HEK293 (cell line): ENCODE measurements around the gene CKB.
A peak's percentile ranks its signal among the peaks of the same experiment; 100 is the strongest.

Source experiments
- AEBP2 ChIP-seq: fragments of 450-650 bp; formaldehyde crosslinking; IDR thresholded peaks from 2 replicates; pipeline ENCODE4 v1.5.1; 2016; ENCODE audit warnings: missing biosample characterization, missing genetic modification characterization, borderline replicate concordance
- GLIS1 ChIP-seq: fragments of 450-650 bp; formaldehyde crosslinking; IDR thresholded peaks from 2 replicates; pipeline ENCODE4 v1.5.1; 2016; ENCODE audit warnings: missing biosample characterization, missing genetic modification characterization
- KLF1 ChIP-seq: fragments of 450-650 bp; formaldehyde crosslinking; IDR thresholded peaks from 2 replicates; pipeline ENCODE4 v1.5.1; 2016; ENCODE audit warnings: missing biosample characterization, missing genetic modification characterization
- REST ChIP-seq: fragments of 450-650 bp; formaldehyde crosslinking; IDR thresholded peaks from 2 replicates; pipeline ENCODE4 v1.5.1; 2016; ENCODE audit warnings: missing biosample characterization, missing genetic modification characterization
- SP7 ChIP-seq: fragments of 450-650 bp; formaldehyde crosslinking; IDR thresholded peaks from 2 replicates; pipeline ENCODE4 v1.5.1; 2016; ENCODE audit warnings: missing biosample characterization, missing genetic modification characterization
- ZBTB10 ChIP-seq: fragments of 450-650 bp; formaldehyde crosslinking; IDR thresholded peaks from 2 replicates; pipeline ENCODE4 v1.5.1; 2016; ENCODE audit warnings: missing biosample characterization, missing genetic modification characterization
- ZBTB48 ChIP-seq: fragments of 450-650 bp; formaldehyde crosslinking; IDR thresholded peaks from 2 replicates; pipeline ENCODE4 v1.5.1; 2016; ENCODE audit warnings: missing biosample characterization, missing genetic modification characterization
- ZFP37 ChIP-seq: fragments of 450-650 bp; formaldehyde crosslinking; IDR thresholded peaks from 2 replicates; pipeline ENCODE4 v1.5.1; 2016; ENCODE audit warnings: missing biosample characterization, missing genetic modification characterization
- ZNF10 ChIP-seq: fragments of 450-650 bp; formaldehyde crosslinking; IDR thresholded peaks from 2 replicates; pipeline ENCODE4 v1.5.1; 2017; ENCODE audit warnings: missing biosample characterization, missing genetic modification characterization
- ZNF140 ChIP-seq: fragments of 450-650 bp; formaldehyde crosslinking; IDR thresholded peaks from 2 replicates; pipeline ENCODE4 v1.5.1; 2016; ENCODE audit warnings: missing biosample characterization, missing genetic modification characterization
- ZNF174 ChIP-seq: fragments of 450-650 bp; formaldehyde crosslinking; IDR thresholded peaks from 2 replicates; pipeline ENCODE4 v1.5.0; 2017; ENCODE audit warnings: missing biosample characterization, mild to moderate bottlenecking, missing genetic modification characterization
- ZNF280D ChIP-seq: fragments of 450-650 bp; formaldehyde crosslinking; IDR thresholded peaks from 2 replicates; pipeline ENCODE4 v1.5.1; 2016; ENCODE audit warnings: missing biosample characterization, missing genetic modification characterization
- ZNF292 ChIP-seq: fragments of 450-650 bp; formaldehyde crosslinking; IDR thresholded peaks from 2 replicates; pipeline ENCODE4 v1.5.1; 2016; ENCODE audit warnings: low read depth, missing biosample characterization, missing genetic modification characterization, borderline replicate concordance
- ZNF514 ChIP-seq: fragments of 450-650 bp; formaldehyde crosslinking; IDR thresholded peaks from 2 replicates; pipeline ENCODE4 v1.5.1; 2016; ENCODE audit warnings: missing biosample characterization, missing genetic modification characterization
- ZNF560 ChIP-seq: fragments of 450-650 bp; formaldehyde crosslinking; IDR thresholded peaks from 2 replicates; pipeline ENCODE4 v1.5.1; 2017; ENCODE audit warnings: missing biosample characterization, missing genetic modification characterization, borderline replicate concordance
- ZNF580 ChIP-seq: fragments of 450-650 bp; formaldehyde crosslinking; IDR thresholded peaks from 2 replicates; pipeline ENCODE4 v1.5.1; 2016; ENCODE audit warnings: missing biosample characterization, missing genetic modification characterization
- ZNF623 ChIP-seq: fragments of 450-650 bp; formaldehyde crosslinking; IDR thresholded peaks from 2 replicates; pipeline ENCODE4 v1.5.1; 2016; ENCODE audit warnings: missing biosample characterization, missing genetic modification characterization
- ZNF626 ChIP-seq: fragments of 450-650 bp; sonication (Bioruptor Pico); formaldehyde crosslinking; IDR thresholded peaks from 2 replicates; pipeline ENCODE4 v1.5.1; 2018; ENCODE audit warnings: missing biosample characterization, missing genetic modification characterization, inconsistent platforms
- ZNF677 ChIP-seq: fragments of 450-650 bp; IDR thresholded peaks from 2 replicates; pipeline ENCODE4 v1.5.0; 2018; ENCODE audit warnings: missing biosample characterization, mild to moderate bottlenecking, missing genetic modification characterization, moderate library complexity
- ZNF747 ChIP-seq: fragments of 450-650 bp; formaldehyde crosslinking; IDR thresholded peaks from 2 replicates; pipeline ENCODE4 v1.5.1; 2016; ENCODE audit warnings: missing biosample characterization, missing genetic modification characterization
- ZNF776 ChIP-seq: fragments of 450-650 bp; formaldehyde crosslinking; IDR thresholded peaks from 2 replicates; pipeline ENCODE4 v1.5.0; 2017; ENCODE audit warnings: missing biosample characterization, missing genetic modification characterization, borderline replicate concordance
- ZNF830 ChIP-seq: fragments of 450-650 bp; IDR thresholded peaks from 2 replicates; pipeline ENCODE4 v1.5.0; 2018; ENCODE audit warnings: missing biosample characterization, missing genetic modification characterization, low read depth, mild to moderate bottlenecking, moderate library complexity
- TF ChIP-seq, protein P1 (sequence below): fragments of 450-650 bp; formaldehyde crosslinking; conservative IDR thresholded peaks from 2 replicates; pipeline ENCODE4 v1.5.1; 2016; ENCODE audit warnings: low read depth, missing biosample characterization, missing genetic modification characterization

The CKB gene

DNA sequence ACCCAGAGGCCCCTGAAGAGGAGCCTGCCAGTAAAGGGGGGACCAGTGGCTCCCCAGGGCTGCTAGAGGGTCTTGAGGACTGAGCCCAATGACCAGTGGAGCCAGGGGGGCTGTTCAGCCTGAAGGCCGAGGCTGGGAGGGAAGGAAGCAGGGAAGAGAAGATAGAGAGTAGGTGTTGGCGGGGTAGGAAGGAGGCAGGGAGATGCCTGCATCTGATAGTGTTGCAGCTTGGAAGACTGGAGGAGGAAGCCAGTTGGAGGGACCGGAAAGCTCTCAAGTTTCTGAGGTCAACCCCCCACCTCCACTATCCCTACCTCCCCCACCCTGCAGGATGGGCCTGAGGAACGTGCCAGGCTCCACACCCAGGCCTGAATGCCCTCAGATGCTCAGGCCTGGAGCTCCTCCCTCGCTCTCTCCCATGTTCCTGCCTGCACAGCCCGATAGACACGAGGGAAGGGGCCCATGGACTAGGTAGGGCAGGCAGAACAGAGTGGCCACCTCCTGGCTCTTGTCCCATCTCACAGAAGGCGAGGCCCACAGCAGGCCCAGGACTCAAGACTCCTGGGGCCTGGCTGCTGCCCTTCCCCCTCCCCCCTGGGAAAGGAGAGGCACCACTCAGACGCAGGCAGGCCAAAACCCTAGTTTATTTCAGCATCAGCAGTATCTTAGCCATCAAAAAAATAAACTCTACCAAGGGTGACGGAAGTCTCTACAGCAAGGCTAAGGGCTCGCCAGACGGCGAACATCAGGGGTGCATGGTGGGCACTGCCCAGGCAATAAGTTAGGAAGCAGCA is 3.4 kb downstream of the CKB start (continued):
- TF ChIP-seq, protein P1, sequence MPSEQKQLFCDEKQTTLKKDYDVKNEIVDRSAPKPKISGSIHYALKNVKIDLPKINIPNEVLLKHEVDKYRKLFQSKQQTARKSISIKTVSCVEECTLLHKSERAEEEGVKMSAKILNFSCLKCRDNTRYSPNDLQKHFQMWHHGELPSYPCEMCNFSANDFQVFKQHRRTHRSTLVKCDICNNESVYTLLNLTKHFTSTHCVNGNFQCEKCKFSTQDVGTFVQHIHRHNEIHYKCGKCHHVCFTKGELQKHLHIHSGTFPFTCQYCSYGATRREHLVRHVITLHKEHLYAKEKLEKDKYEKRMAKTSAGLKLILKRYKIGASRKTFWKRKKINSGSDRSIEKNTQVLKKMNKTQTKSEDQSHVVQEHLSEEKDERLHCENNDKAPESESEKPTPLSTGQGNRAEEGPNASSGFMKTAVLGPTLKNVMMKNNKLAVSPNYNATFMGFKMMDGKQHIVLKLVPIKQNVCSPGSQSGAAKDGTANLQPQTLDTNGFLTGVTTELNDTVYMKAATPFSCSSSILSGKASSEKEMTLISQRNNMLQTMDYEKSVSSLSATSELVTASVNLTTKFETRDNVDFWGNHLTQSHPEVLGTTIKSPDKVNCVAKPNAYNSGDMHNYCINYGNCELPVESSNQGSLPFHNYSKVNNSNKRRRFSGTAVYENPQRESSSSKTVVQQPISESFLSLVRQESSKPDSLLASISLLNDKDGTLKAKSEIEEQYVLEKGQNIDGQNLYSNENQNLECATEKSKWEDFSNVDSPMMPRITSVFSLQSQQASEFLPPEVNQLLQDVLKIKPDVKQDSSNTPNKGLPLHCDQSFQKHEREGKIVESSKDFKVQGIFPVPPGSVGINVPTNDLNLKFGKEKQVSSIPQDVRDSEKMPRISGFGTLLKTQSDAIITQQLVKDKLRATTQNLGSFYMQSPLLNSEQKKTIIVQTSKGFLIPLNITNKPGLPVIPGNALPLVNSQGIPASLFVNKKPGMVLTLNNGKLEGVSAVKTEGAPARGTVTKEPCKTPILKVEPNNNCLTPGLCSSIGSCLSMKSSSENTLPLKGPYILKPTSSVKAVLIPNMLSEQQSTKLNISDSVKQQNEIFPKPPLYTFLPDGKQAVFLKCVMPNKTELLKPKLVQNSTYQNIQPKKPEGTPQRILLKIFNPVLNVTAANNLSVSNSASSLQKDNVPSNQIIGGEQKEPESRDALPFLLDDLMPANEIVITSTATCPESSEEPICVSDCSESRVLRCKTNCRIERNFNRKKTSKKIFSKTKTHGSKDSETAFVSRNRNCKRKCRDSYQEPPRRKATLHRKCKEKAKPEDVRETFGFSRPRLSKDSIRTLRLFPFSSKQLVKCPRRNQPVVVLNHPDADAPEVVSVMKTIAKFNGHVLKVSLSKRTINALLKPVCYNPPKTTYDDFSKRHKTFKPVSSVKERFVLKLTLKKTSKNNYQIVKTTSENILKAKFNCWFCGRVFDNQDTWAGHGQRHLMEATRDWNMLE: no peak
- TF ChIP-seq ZNF830 (tag by site-specific recombination) (no peak), ZNF280D (tag by site-specific recombination) (no peak), ZNF747 (tag by site-specific recombination) (no peak), ZNF580 (peak; percentile 28; the same call in 1 of the 2 replicates), ZBTB48 (0 out of 2 replicates have a peak, but pooled peaks have one; percentile 63), ZNF626 (tag by site-specific recombination) (no peak), ZNF514 (tag by site-specific recombination) (no peak), KLF1 (tag by site-specific recombination) (peak; percentile 84), ZNF623 (no peak), ZNF10 (tag by site-specific recombination) (peak; percentile 72), ZNF776 (tag by site-specific recombination) (no peak), ZNF292 (no peak), ZNF140 (no peak), ZBTB10 (tag by site-specific recombination) (no peak; the same call in 1 of the 2 replicates), ZFP37 (no peak), ZNF677 (no peak), SP7 (tag by site-specific recombination) (peak; percentile 84), REST (tag by site-specific recombination) (no peak), ZNF174 (no peak), GLIS1 (tag by site-specific recombination) (peak; percentile 91), AEBP2 (tag by site-specific recombination) (no peak), ZNF560 (tag by site-specific recombination) (no peak)
